GM19023 (cell line): ENCODE measurements around the gene LRRC31.

Experiments
- ATAC-seq: cut with Tn5 transposase; IDR thresholded peaks from one replicate; pipeline ENCODE4 v1.9.1; 2021; ENCODE audit warnings: mild to moderate bottlenecking, moderate library complexity; ENCODE audit not compliant: unreplicated experiment

Gene LRRC31

GRCh38 chr3:169864270-169864669, 5.5 kb downstream of the LRRC31 start:
- no peak for ATAC-seq

GRCh38 chr3:169863458-169863899, 6.3 kb downstream of the LRRC31 start:
- no peak for ATAC-seq

- ATAC-seq = no peak
Measured at GRCh38 chr3:169861871-169862270, 7.9 kb downstream of the LRRC31 start.

- no peak for ATAC-seq
Measured at GRCh38 chr3:169857811-169858210, 11.9 kb downstream of the LRRC31 start.

GRCh38 chr3:169855514-169855913, 14.2 kb downstream of the LRRC31 start:
- no peak for ATAC-seq

- no peak for ATAC-seq
Measured at GRCh38 chr3:169850618-169851017, 19.1 kb downstream of the LRRC31 start.

GRCh38 chr3:169848741-169849140, 21.0 kb downstream of the LRRC31 start:
- no peak for ATAC-seq

GRCh38 chr3:169847896-169848295, 21.8 kb downstream of the LRRC31 start:
- ATAC-seq = no peak

GRCh38 chr3:169846458-169847193, 23.1 kb downstream of the LRRC31 start:
- peak; percentile 92 for ATAC-seq

- no peak for ATAC-seq
Measured at GRCh38 chr3:169842960-169843359, 26.8 kb downstream of the LRRC31 start.

- no peak for ATAC-seq
Measured at GRCh38 chr3:169841171-169841570, 28.6 kb downstream of the LRRC31 start.

GRCh38 chr3:169838511-169839030, 31.2 kb downstream of the LRRC31 start:
- ATAC-seq = no peak

GRCh38 chr3:169836942-169837275, 32.8 kb downstream of the LRRC31 start:
- ATAC-seq = no peak

- ATAC-seq = peak; percentile 89
Measured at GRCh38 chr3:169836078-169836941, 33.4 kb downstream of the LRRC31 start.

GRCh38 chr3:169835533-169835932, 34.2 kb downstream of the LRRC31 start:
- no peak for ATAC-seq

- no peak for ATAC-seq
Measured at GRCh38 chr3:169827712-169828111, 42.0 kb downstream of the LRRC31 start.

- no peak for ATAC-seq
Measured at GRCh38 chr3:169825316-169825715, 44.4 kb downstream of the LRRC31 start.

GRCh38 chr3:169822983-169823382, 46.8 kb downstream of the LRRC31 start:
- ATAC-seq = no peak

- ATAC-seq = no peak
Measured at GRCh38 chr3:169822540-169822939, 47.2 kb downstream of the LRRC31 start.

GRCh38 chr3:169822091-169822490, 47.6 kb downstream of the LRRC31 start:
- ATAC-seq = no peak

GRCh38 chr3:169818316-169818715, 51.4 kb downstream of the LRRC31 start:
- ATAC-seq = no peak

GRCh38 chr3:169815590-169816150, 54.1 kb downstream of the LRRC31 start:
- no peak for ATAC-seq
